NB4 (cell line): ENCODE results near the gene OSBPL1A.

Experiments
- DNase-seq: peaks from one replicate; pipeline ENCODE4 v3.0.0; 2010; ENCODE audit warnings: low read depth
- H3K4me3 ChIP-seq: one replicate; pipeline ENCODE4 v1.5.1; 2011; ENCODE audit warnings: mild to moderate bottlenecking, low read depth, low read length, moderate library complexity
- MYC ChIP-seq: IDR thresholded peaks from 2 replicates; pipeline ENCODE4 v1.6.1; 2011; ENCODE audit warnings: low read depth, low read length
- POLR2A ChIP-seq: IDR thresholded peaks from 2 replicates; pipeline ENCODE4 v1.6.1; 2011; ENCODE audit warnings: mild to moderate bottlenecking; ENCODE audit not compliant: insufficient read length; ENCODE audit errors: extremely low read depth
- TF ChIP-seq, protein P1 (sequence below): IDR thresholded peaks from one replicate; pipeline ENCODE4 v1.5.1; 2012; ENCODE audit warnings: low read depth, low read length
- TF ChIP-seq, protein P2 (sequence below): IDR thresholded peaks from 2 replicates; pipeline ENCODE4 v1.6.1; 2011; ENCODE audit warnings: low read depth, low read length

OSBPL1A gene

DNA sequence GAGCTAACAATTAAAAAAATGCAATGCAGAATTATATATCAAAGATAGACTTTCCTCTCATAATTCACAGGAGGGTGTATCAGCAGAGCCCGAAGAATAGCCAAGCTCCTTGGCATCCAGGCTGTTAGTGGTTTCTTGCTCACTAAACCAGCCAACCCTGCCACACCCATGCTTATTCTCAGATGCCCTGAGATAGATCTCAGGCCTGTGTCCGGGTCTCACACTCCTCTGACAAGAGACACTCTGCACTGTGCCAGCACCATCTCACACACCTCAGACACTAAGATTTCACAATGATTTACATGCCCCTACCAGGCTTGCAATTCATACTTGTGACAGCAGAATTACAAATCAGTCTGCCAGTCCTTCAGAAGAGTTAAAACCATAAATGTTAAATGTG, 64.5 kb downstream of the OSBPL1A start:
- no peak for DNase-seq
- no peak overlapping the region for H3K4me3 ChIP-seq
- TF ChIP-seq, protein P1, sequence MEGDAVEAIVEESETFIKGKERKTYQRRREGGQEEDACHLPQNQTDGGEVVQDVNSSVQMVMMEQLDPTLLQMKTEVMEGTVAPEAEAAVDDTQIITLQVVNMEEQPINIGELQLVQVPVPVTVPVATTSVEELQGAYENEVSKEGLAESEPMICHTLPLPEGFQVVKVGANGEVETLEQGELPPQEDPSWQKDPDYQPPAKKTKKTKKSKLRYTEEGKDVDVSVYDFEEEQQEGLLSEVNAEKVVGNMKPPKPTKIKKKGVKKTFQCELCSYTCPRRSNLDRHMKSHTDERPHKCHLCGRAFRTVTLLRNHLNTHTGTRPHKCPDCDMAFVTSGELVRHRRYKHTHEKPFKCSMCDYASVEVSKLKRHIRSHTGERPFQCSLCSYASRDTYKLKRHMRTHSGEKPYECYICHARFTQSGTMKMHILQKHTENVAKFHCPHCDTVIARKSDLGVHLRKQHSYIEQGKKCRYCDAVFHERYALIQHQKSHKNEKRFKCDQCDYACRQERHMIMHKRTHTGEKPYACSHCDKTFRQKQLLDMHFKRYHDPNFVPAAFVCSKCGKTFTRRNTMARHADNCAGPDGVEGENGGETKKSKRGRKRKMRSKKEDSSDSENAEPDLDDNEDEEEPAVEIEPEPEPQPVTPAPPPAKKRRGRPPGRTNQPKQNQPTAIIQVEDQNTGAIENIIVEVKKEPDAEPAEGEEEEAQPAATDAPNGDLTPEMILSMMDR = no peak
- TF ChIP-seq, protein P2, sequence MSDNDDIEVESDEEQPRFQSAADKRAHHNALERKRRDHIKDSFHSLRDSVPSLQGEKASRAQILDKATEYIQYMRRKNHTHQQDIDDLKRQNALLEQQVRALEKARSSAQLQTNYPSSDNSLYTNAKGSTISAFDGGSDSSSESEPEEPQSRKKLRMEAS = no peak
- TF ChIP-seq MYC = no peak
- no peak for TF ChIP-seq POLR2A

DNA sequence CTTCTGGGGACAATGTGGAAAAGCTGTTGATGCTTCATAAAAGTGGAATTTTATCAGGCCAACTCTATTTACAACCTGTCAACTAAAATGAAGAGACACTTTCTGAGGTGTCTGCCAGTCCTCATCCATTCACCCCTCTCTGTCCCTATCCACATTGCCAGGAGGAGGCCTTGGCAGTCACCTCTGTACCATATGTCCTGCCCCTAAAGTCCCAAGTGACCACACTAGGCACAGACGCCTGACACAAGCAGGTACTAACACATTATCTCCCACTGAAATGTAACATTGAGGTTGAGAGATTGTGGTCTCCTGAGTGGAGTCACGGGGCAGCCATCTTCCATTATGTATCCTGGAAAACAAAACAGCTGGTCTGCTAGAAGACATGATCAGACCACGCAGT, 71.4 kb downstream of the OSBPL1A start:
- TF ChIP-seq MYC = no peak
- TF ChIP-seq, protein P2 = no peak
- no peak for TF ChIP-seq POLR2A
- TF ChIP-seq, protein P1 = no peak
- DNase-seq = no peak
- no peak overlapping the region for H3K4me3 ChIP-seq

DNA sequence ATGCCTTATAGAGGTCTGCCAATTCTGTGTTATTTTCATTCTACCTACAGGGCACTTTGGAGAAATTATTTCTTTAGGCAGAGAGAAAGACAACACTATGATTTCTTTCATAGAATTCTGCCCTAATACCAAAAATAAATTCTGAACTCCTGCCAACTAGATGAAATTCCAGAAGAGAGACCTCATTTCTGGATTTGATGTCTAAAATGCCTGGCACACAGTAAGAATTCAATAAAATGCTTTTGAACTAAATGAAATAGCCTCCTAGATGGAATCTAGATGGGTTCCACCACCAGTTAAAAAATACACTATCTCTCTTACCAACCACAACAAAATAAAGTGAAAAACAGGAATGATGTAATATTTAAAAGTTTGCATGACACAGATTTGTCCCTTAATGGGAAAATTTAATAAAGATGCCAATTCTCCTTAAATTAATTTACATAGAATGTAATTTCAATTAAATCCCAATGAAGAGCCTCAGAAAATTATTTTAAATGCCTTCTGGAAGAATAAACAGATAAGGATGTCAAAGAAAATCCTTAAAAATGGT, 75.0 kb downstream of the OSBPL1A start:
- TF ChIP-seq, protein P1 = no peak
- no peak for TF ChIP-seq POLR2A
- TF ChIP-seq MYC = no peak
- TF ChIP-seq, protein P2 = no peak
- H3K4me3 ChIP-seq = no peak overlapping the region
- DNase-seq = no peak

DNA sequence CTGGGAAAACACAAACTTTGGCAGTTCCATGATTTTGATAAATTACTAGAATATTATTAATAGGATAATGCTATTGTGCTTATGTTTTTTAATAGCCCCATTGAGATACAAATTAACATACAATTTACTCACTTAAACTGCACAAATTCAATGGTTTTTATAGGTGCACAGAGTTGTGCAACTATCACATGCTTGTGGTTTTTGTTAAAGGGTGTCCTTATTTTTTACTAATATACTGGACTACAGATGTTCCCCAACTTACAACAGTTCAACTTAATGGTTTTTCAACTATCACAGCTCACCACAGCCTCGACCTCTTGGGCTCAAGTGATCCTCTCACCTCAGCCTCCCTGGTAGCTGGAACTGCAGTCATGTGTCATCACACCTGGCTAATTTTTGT, 76.6 kb downstream of the OSBPL1A start:
- TF ChIP-seq, protein P1 = no peak
- TF ChIP-seq POLR2A (no peak), MYC (no peak)
- TF ChIP-seq, protein P2 = no peak
- peak; percentile 2 for DNase-seq
- no peak overlapping the region for H3K4me3 ChIP-seq

DNA sequence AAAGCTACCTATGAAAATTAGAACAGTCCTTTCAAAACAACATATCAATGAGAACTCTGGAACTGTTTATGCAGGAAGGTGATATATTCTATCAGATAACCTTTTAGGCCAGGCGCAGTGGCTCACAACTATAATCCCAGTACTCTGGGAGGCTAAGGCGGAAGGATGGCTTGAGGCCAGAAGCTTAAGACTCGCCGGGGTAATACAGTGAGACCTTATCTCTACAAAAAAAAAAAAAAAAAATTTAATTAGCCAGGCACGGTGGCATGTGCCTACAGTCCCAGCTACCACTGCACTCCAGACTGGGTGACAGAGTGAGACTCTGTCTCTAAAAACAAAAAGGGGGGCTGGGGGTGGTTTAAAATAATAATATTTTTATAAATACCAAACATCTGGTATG, 77.9 kb downstream of the OSBPL1A start:
- no peak for TF ChIP-seq MYC
- no peak for TF ChIP-seq POLR2A
- TF ChIP-seq, protein P2 = no peak
- TF ChIP-seq, protein P1 = no peak
- H3K4me3 ChIP-seq = no peak overlapping the region
- DNase-seq = no peak

DNA sequence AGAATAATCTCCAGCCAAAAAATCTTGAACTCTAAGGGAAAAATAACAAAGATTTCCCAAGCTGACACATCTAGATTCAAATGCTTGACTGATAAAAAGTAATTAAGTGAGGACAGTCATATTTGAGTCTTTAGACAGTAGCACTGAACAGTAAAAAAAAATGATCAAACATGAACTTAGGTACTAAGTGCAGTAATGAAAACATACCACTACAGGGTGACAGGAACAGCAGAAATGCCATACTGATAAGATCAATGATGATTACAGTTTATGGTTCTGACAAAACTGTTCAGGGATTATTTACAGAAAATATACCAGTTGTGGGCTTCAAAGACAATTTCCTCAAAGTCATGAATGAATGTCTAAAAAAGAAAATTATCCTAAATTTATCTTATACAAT, 80.3 kb downstream of the OSBPL1A start:
- H3K4me3 ChIP-seq = no peak overlapping the region
- no peak for DNase-seq
- TF ChIP-seq, protein P2 = no peak
- TF ChIP-seq, protein P1 = no peak
- no peak for TF ChIP-seq POLR2A
- TF ChIP-seq MYC = no peak
